Activated T-helper 1 cell treated with anti-CD3 and anti-CD28 coated beads, Interleukin-12 subunit alpha, Interleukin-12 subunit beta, Interleukin-2, Interleukin-4 antibody, amounts not matched to agents 30 ng/mL and 10 ng/mL and 1 ng/mL, durations not matched to agents 14 hours and 24 hours and 36 hours (primary cell): ENCODE measurements around the gene RAPGEF2. TPM values are rescaled to one million over a fixed set of nuclear protein-coding genes. Genes with fewer than 3 reads are reported as not detected.

Experiments used
- DNase-seq: peaks from one replicate; pipeline ENCODE4 v3.0.0; 2021; ENCODE audit warnings: low spot score
- H3K27ac Mint-ChIP-seq: one replicate; pipeline ENCODE4 v1.8.0; 2021; ENCODE audit warnings: mild to moderate bottlenecking, mixed read lengths
- H3K27me3 Mint-ChIP-seq: one replicate; pipeline ENCODE4 v1.8.0; 2022; ENCODE audit warnings: mild to moderate bottlenecking, moderate library complexity, mixed read lengths; ENCODE audit not compliant: insufficient read depth
- H3K36me3 Mint-ChIP-seq: one replicate; pipeline ENCODE4 v1.8.0; 2021; ENCODE audit warnings: low read depth, mixed read lengths
- H3K4me1 Mint-ChIP-seq: one replicate; pipeline ENCODE4 v1.8.0; 2021; ENCODE audit warnings: low read depth, mixed read lengths
- H3K4me3 Mint-ChIP-seq: one replicate; pipeline ENCODE4 v1.8.0; 2021; ENCODE audit warnings: mild to moderate bottlenecking, moderate library complexity, mixed read lengths
- H3K9me3 Mint-ChIP-seq: one replicate; pipeline ENCODE4 v1.8.0; 2021; ENCODE audit warnings: mixed read lengths
- intact Hi-C: fragments of 100-400 bp; cut with micrococcal nuclease; formaldehyde crosslinking; loops from one replicate; pipeline ENCODE4 v1.15.1; 2024
- total RNA-seq: library from RNA; stranded (reverse); gene quantifications from 2 replicates; pipeline ENCODE4 v1.2.3, GENCODE V29; 2022

The RAPGEF2 gene
- total RNA-seq, 1 donor from 2014 or later = 27.5 TPM

- peaks cover 40% of the 10 kb centered on the region for H3K4me1 Mint-ChIP-seq
- H3K9me3 Mint-ChIP-seq = no peaks in the 10 kb centered on the region
- H3K27ac Mint-ChIP-seq = peak overlapping the region; percentile 73
- no peak for DNase-seq
- H3K4me3 Mint-ChIP-seq = peak overlapping the region; percentile 42
- peaks cover 1% of the 10 kb centered on the region for H3K36me3 Mint-ChIP-seq
- peaks cover 1% of the 10 kb centered on the region for H3K27me3 Mint-ChIP-seq
- intact Hi-C loops = loop anchor here (2.0 kb wide), 1 partner anchor 24 kb away; the partner anchor contains the start of gene RAPGEF2
Measured at GRCh38 chr4:159126716-159127115, 23.8 kb downstream of the RAPGEF2 start.

- Mint-ChIP-seq H3K27ac (no peak overlapping the region), H3K4me1 (peaks cover 48% of the 10 kb centered on the region), H3K9me3 (no peaks in the 10 kb centered on the region), H3K36me3 (peaks cover 1% of the 10 kb centered on the region), H3K27me3 (peaks cover 1% of the 10 kb centered on the region), H3K4me3 (no peak overlapping the region)
- intact Hi-C loops = loop anchor here (2.0 kb wide), 1 partner anchor 25 kb away; the partner anchor contains the start of gene RAPGEF2
- DNase-seq = no peak
Measured at GRCh38 chr4:159127745-159128518, 25.1 kb downstream of the RAPGEF2 start.

GRCh38 chr4:159129814-159130550 is 27.1 kb downstream of the RAPGEF2 start:
- peaks cover 1% of the 10 kb centered on the region for H3K36me3 Mint-ChIP-seq
- no peak overlapping the region for H3K27ac Mint-ChIP-seq
- no peaks in the 10 kb centered on the region for H3K9me3 Mint-ChIP-seq
- no peak overlapping the region for H3K4me3 Mint-ChIP-seq
- no peak for DNase-seq
- H3K27me3 Mint-ChIP-seq = peaks cover 1% of the 10 kb centered on the region
- peaks cover 48% of the 10 kb centered on the region for H3K4me1 Mint-ChIP-seq
- intact Hi-C loops = no loop called here

GRCh38 chr4:159131564-159131963 is 28.7 kb downstream of the RAPGEF2 start:
- Mint-ChIP-seq H3K27ac (no peak overlapping the region), H3K4me1 (peaks cover 32% of the 10 kb centered on the region), H3K4me3 (no peak overlapping the region), H3K36me3 (peaks cover 1% of the 10 kb centered on the region), H3K9me3 (no peaks in the 10 kb centered on the region), H3K27me3 (no peaks in the 10 kb centered on the region)
- no peak for DNase-seq
- intact Hi-C loops = no loop called here

- Mint-ChIP-seq H3K27ac (no peak overlapping the region), H3K36me3 (no peaks in the 10 kb centered on the region), H3K27me3 (no peaks in the 10 kb centered on the region), H3K9me3 (no peaks in the 10 kb centered on the region), H3K4me1 (peaks cover 26% of the 10 kb centered on the region), H3K4me3 (no peak overlapping the region)
- no peak for DNase-seq
- intact Hi-C loops = no loop called here
Measured at GRCh38 chr4:159134429-159134828, 31.6 kb downstream of the RAPGEF2 start.

GRCh38 chr4:159137176-159137575 is 34.3 kb downstream of the RAPGEF2 start:
- no peak overlapping the region for H3K4me3 Mint-ChIP-seq
- no peak for DNase-seq
- H3K4me1 Mint-ChIP-seq = peaks cover 13% of the 10 kb centered on the region
- intact Hi-C loops = no loop called here
- H3K9me3 Mint-ChIP-seq = no peaks in the 10 kb centered on the region
- no peaks in the 10 kb centered on the region for H3K36me3 Mint-ChIP-seq
- H3K27ac Mint-ChIP-seq = no peak overlapping the region
- no peaks in the 10 kb centered on the region for H3K27me3 Mint-ChIP-seq

- H3K27ac Mint-ChIP-seq = no peak overlapping the region
- intact Hi-C loops = no loop called here
- no peaks in the 10 kb centered on the region for H3K36me3 Mint-ChIP-seq
- no peak overlapping the region for H3K4me3 Mint-ChIP-seq
- peaks cover 9% of the 10 kb centered on the region for H3K4me1 Mint-ChIP-seq
- no peak for DNase-seq
- H3K9me3 Mint-ChIP-seq = no peaks in the 10 kb centered on the region
- no peaks in the 10 kb centered on the region for H3K27me3 Mint-ChIP-seq
Measured at GRCh38 chr4:159138436-159138835, 35.6 kb downstream of the RAPGEF2 start.

- no peak overlapping the region for H3K27ac Mint-ChIP-seq
- H3K4me3 Mint-ChIP-seq = no peak overlapping the region
- intact Hi-C loops = loop anchor here (5.0 kb wide), 1 partner anchor 44 kb away; no protein-coding TSS in a partner anchor
- no peak for DNase-seq
- peaks cover 15% of the 10 kb centered on the region for H3K4me1 Mint-ChIP-seq
- H3K36me3 Mint-ChIP-seq = no peaks in the 10 kb centered on the region
- no peaks in the 10 kb centered on the region for H3K27me3 Mint-ChIP-seq
- H3K9me3 Mint-ChIP-seq = no peaks in the 10 kb centered on the region
Measured at GRCh38 chr4:159141193-159141592, 38.3 kb downstream of the RAPGEF2 start.

GRCh38 chr4:159142241-159142640 is 39.4 kb downstream of the RAPGEF2 start:
- Mint-ChIP-seq H3K27me3 (no peaks in the 10 kb centered on the region), H3K27ac (no peak overlapping the region), H3K9me3 (no peaks in the 10 kb centered on the region), H3K36me3 (no peaks in the 10 kb centered on the region), H3K4me1 (peaks cover 15% of the 10 kb centered on the region), H3K4me3 (no peak overlapping the region)
- intact Hi-C loops = loop anchor here (5.0 kb wide), 1 partner anchor 45 kb away; no protein-coding TSS in a partner anchor
- no peak for DNase-seq

GRCh38 chr4:159142681-159143384 is 40.0 kb downstream of the RAPGEF2 start:
- intact Hi-C loops = loop anchor here (5.0 kb wide), 1 partner anchor 46 kb away; no protein-coding TSS in a partner anchor
- H3K36me3 Mint-ChIP-seq = no peaks in the 10 kb centered on the region

GRCh38 chr4:159143687-159144086 is 40.8 kb downstream of the RAPGEF2 start:
- intact Hi-C loops = loop anchor here (5.0 kb wide), 1 partner anchor 46 kb away; no protein-coding TSS in a partner anchor
- Mint-ChIP-seq H3K27ac (no peak overlapping the region), H3K4me1 (peaks cover 10% of the 10 kb centered on the region), H3K4me3 (no peak overlapping the region), H3K9me3 (no peaks in the 10 kb centered on the region), H3K27me3 (no peaks in the 10 kb centered on the region), H3K36me3 (no peaks in the 10 kb centered on the region)
- DNase-seq = no peak

More at GRCh38 chr4:159142681-159143384, 40.0 kb downstream of the RAPGEF2 start:
- DNase-seq = no peak
- H3K27ac Mint-ChIP-seq = no peak overlapping the region
- no peak overlapping the region for H3K4me3 Mint-ChIP-seq
- peaks cover 15% of the 10 kb centered on the region for H3K4me1 Mint-ChIP-seq
- H3K9me3 Mint-ChIP-seq = no peaks in the 10 kb centered on the region
- no peaks in the 10 kb centered on the region for H3K27me3 Mint-ChIP-seq

- no peak for DNase-seq
- no peak overlapping the region for H3K27ac Mint-ChIP-seq
- peaks cover 5% of the 10 kb centered on the region for H3K4me1 Mint-ChIP-seq
Measured at GRCh38 chr4:159144112-159144694, 41.3 kb downstream of the RAPGEF2 start.

More at GRCh38 chr4:159144112-159144694, 41.3 kb downstream of the RAPGEF2 start:
- Mint-ChIP-seq H3K9me3 (no peaks in the 10 kb centered on the region), H3K4me3 (no peak overlapping the region), H3K27me3 (no peaks in the 10 kb centered on the region), H3K36me3 (no peaks in the 10 kb centered on the region)
- intact Hi-C loops = loop anchor here (5.0 kb wide), 1 partner anchor 47 kb away; no protein-coding TSS in a partner anchor
